Germinal center (tissue), 1 donor: ENCODE results near the gene CORO7.
"Not testable (repeated sequence)": the region's sequence is repeated elsewhere in the genome, so short reads cannot be mapped to it uniquely, and the experiment has no call there.

Experiments
- DNase-seq: peaks from one replicate; pipeline ENCODE4 v3.0.0; 2012; ENCODE audit warnings: mixed read lengths, low spot score

The CORO7 gene

GRCh38 chr16:4353675-4354074 is 62.7 kb downstream of the CORO7 start:
- no peak for DNase-seq

GRCh38 chr16:4352843-4353242 is 63.6 kb downstream of the CORO7 start:
- no peak for DNase-seq

GRCh38 chr16:4351880-4352279 is 64.5 kb downstream of the CORO7 start:
- DNase-seq, result no peak

- DNase-seq, result peak; percentile 95
Observed at GRCh38 chr16:4350787-4351659, 65.4 kb downstream of the CORO7 start, which contains the start of gene PAM16. TSS of gene PAM16 (minus strand) at chr16:4351321. CDS start at chr16:4351234, 87 bp downstream.

- DNase-seq, result no peak
Observed at GRCh38 chr16:4350365-4350786, 66.0 kb downstream of the CORO7 start.

- DNase-seq, result no peak
Observed at GRCh38 chr16:4349332-4349731, 67.1 kb downstream of the CORO7 start.

- no peak for DNase-seq
Observed at GRCh38 chr16:4347765-4348509, 68.5 kb downstream of the CORO7 start.

GRCh38 chr16:4347010-4347409 is 69.4 kb downstream of the CORO7 start:
- no peak for DNase-seq

- no peak for DNase-seq
Observed at GRCh38 chr16:4345836-4346781, 70.3 kb downstream of the CORO7 start.

- no peak for DNase-seq
Observed at GRCh38 chr16:4344983-4345835, 71.2 kb downstream of the CORO7 start.

GRCh38 chr16:4344300-4344982 is 72.0 kb downstream of the CORO7 start:
- DNase-seq, result not testable (repeated sequence)

GRCh38 chr16:4342866-4343744 is 73.3 kb downstream of the CORO7 start:
- DNase-seq, result no peak

- no peak for DNase-seq
Observed at GRCh38 chr16:4341250-4341649, 75.1 kb downstream of the CORO7 start.

GRCh38 chr16:4340443-4340842 is 76.0 kb downstream of the CORO7 start:
- no peak for DNase-seq

- no peak for DNase-seq
Observed at GRCh38 chr16:4339909-4340308, 76.5 kb downstream of the CORO7 start.

GRCh38 chr16:4339455-4339854 is 76.9 kb downstream of the CORO7 start:
- DNase-seq, result no peak

GRCh38 chr16:4338712-4339299 is 77.6 kb downstream of the CORO7 start:
- no peak for DNase-seq

GRCh38 chr16:4338125-4338582 is 78.2 kb downstream of the CORO7 start:
- DNase-seq, result no peak

- no peak for DNase-seq
Observed at GRCh38 chr16:4337540-4338088, 78.8 kb downstream of the CORO7 start.
